Glutamatergic neuron (in vitro differentiated cells): Measurements from ENCODE around the gene MAP3K7. TPM values are rescaled to one million over a fixed set of nuclear protein-coding genes. Genes with fewer than 3 reads are reported as not detected.
A peak's percentile ranks its signal among the peaks of the same experiment; 100 is the strongest.

Source experiments
- DNase-seq: peaks from one replicate; pipeline ENCODE4 v3.0.0; 2022
- H3K27ac Mint-ChIP-seq: one replicate; pipeline ENCODE4 v1.8.0; 2020; ENCODE audit warnings: mild to moderate bottlenecking, mixed read lengths, inconsistent platforms; ENCODE audit not compliant: unreplicated experiment
- H3K27me3 Mint-ChIP-seq: one replicate; pipeline ENCODE4 v1.8.0; 2020; ENCODE audit warnings: mild to moderate bottlenecking, moderate library complexity, mixed read lengths, inconsistent platforms; ENCODE audit not compliant: unreplicated experiment
- H3K36me3 Mint-ChIP-seq: one replicate; pipeline ENCODE4 v1.8.0; 2020; ENCODE audit warnings: mild to moderate bottlenecking, mixed read lengths, inconsistent platforms; ENCODE audit not compliant: unreplicated experiment
- H3K4me1 Mint-ChIP-seq: one replicate; pipeline ENCODE4 v1.8.0; 2020; ENCODE audit warnings: mild to moderate bottlenecking, low read depth, mixed read lengths, inconsistent platforms; ENCODE audit not compliant: unreplicated experiment
- H3K4me3 Mint-ChIP-seq: one replicate; pipeline ENCODE4 v1.8.0; 2020; ENCODE audit warnings: mild to moderate bottlenecking, mixed read lengths, inconsistent platforms; ENCODE audit not compliant: unreplicated experiment
- H3K9me3 Mint-ChIP-seq: one replicate; pipeline ENCODE4 v1.8.0; 2020; ENCODE audit warnings: mild to moderate bottlenecking, moderate library complexity, mixed read lengths, inconsistent platforms; ENCODE audit not compliant: unreplicated experiment
- CTCF ChIP-seq: fragments of 200-600 bp; sonication (generic); IDR thresholded peaks from one replicate; pipeline ENCODE4 v1.5.0; 2021; ENCODE audit not compliant: partially characterized antibody, unreplicated experiment
- total RNA-seq: library from RNA; stranded (reverse); fragmentation: NEBNext Ultra II Directional; extraction: Animal tissue kit (Norgen Biotek cat#: 25700); gene quantifications from one replicate; pipeline ENCODE4 v1.2.1, GENCODE V29; 2021; ENCODE audit not compliant: unreplicated experiment

MAP3K7 gene
- total RNA-seq, 1 donor from 2014 or later: 39.4 TPM

GRCh38 chr6:90483116-90483839, 103.6 kb downstream of the MAP3K7 start:
- H3K4me3 Mint-ChIP-seq: no peak overlapping the region
- no peak for TF ChIP-seq CTCF
- H3K4me1 Mint-ChIP-seq: peaks cover 11% of the 10 kb centered on the region
- no peak overlapping the region for H3K27ac Mint-ChIP-seq
- peaks cover 12% of the 10 kb centered on the region for H3K36me3 Mint-ChIP-seq
- H3K9me3 Mint-ChIP-seq: peaks cover 2% of the 10 kb centered on the region
- no peaks in the 10 kb centered on the region for H3K27me3 Mint-ChIP-seq
- no peak for DNase-seq

GRCh38 chr6:90480666-90481065, 106.2 kb downstream of the MAP3K7 start:
- peaks cover 3% of the 10 kb centered on the region for H3K36me3 Mint-ChIP-seq
- peaks cover 2% of the 10 kb centered on the region for H3K9me3 Mint-ChIP-seq
- H3K4me3 Mint-ChIP-seq: no peak overlapping the region
- TF ChIP-seq CTCF: no peak
- H3K27ac Mint-ChIP-seq: no peak overlapping the region
- DNase-seq: no peak
- peaks cover 17% of the 10 kb centered on the region for H3K4me1 Mint-ChIP-seq
- H3K27me3 Mint-ChIP-seq: no peaks in the 10 kb centered on the region

GRCh38 chr6:90479603-90479926, 107.3 kb downstream of the MAP3K7 start:
- H3K4me3 Mint-ChIP-seq: no peak overlapping the region
- H3K27me3 Mint-ChIP-seq: no peaks in the 10 kb centered on the region
- H3K36me3 Mint-ChIP-seq: no peaks in the 10 kb centered on the region
- DNase-seq: no peak
- H3K27ac Mint-ChIP-seq: no peak overlapping the region
- no peak for TF ChIP-seq CTCF
- H3K4me1 Mint-ChIP-seq: peaks cover 17% of the 10 kb centered on the region
- peaks cover 2% of the 10 kb centered on the region for H3K9me3 Mint-ChIP-seq

- H3K9me3 Mint-ChIP-seq: peaks cover 2% of the 10 kb centered on the region
- no peaks in the 10 kb centered on the region for H3K27me3 Mint-ChIP-seq
- peak overlapping the region; percentile 65 for H3K4me3 Mint-ChIP-seq
- H3K4me1 Mint-ChIP-seq: peaks cover 17% of the 10 kb centered on the region
- H3K36me3 Mint-ChIP-seq: no peaks in the 10 kb centered on the region
- DNase-seq: peak; percentile 81
- H3K27ac Mint-ChIP-seq: peak overlapping the region; percentile 93
- peak; percentile 91 for TF ChIP-seq CTCF
Measured at GRCh38 chr6:90478789-90479602, 107.9 kb downstream of the MAP3K7 start.

GRCh38 chr6:90478278-90478677, 108.6 kb downstream of the MAP3K7 start:
- no peaks in the 10 kb centered on the region for H3K27me3 Mint-ChIP-seq
- H3K27ac Mint-ChIP-seq: peak overlapping the region; percentile 77
- peaks cover 17% of the 10 kb centered on the region for H3K4me1 Mint-ChIP-seq
- DNase-seq: peak; percentile 75
- H3K36me3 Mint-ChIP-seq: no peaks in the 10 kb centered on the region
- no peak for TF ChIP-seq CTCF
- H3K4me3 Mint-ChIP-seq: no peak overlapping the region
- peaks cover 2% of the 10 kb centered on the region for H3K9me3 Mint-ChIP-seq
